Fibroblast of mammary gland (primary cell): ENCODE results near the gene GM2A.

Experiments
- DNase-seq: peaks from one replicate; pipeline ENCODE4 v3.0.0-alpha.2; 2010; ENCODE audit warnings: low read depth
- H3K4me3 ChIP-seq: 2 replicates; pipeline ENCODE4 v1.5.1; 2011; ENCODE audit warnings: low read depth, mild to moderate bottlenecking, low read length, moderate library complexity; ENCODE audit not compliant: control insufficient read depth
- CTCF ChIP-seq: conservative IDR thresholded peaks from 2 replicates; pipeline ENCODE4 v1.5.1; 2011; ENCODE audit warnings: low read depth, low read length, inconsistent platforms; ENCODE audit not compliant: control insufficient read depth, insufficient read depth

Gene GM2A

DNA sequence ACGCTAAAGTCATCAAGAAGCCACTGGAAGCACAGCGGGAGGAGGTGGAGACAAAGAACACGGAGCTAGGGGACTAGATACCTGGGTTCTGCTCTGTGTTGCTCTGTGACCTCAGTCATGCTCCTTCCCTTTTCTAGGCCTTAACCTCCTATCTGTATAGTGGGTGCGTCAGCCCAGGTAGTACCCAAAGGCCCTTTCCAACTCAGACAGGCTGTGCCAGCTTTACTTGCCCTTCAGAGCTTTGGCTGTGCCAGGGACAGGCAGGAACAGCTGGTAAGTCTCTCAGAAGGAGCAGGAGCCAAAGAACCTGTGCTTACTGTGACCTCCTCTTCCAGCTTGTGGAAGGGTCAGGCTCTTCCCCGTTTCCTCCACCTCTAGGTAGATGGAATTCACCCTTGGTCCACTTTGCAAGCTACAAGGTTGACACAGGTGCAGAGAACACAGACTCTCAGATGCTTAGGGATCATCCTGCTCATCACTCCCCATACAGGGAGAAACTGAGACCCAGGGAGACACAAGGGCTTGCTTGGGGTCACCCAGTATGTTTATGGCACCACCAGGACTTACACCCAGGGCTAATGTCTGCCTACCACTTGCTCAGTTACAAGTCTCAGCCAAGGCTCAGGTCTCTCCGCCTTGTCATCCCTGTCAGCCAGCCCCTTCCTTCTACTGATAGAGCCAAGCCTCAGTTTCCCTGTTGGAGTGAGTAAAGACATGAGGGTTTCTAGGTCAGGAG, 30.8 kb upstream of the GM2A start:
- TF ChIP-seq CTCF, result no peak
- DNase-seq, result no peak
- no peak overlapping the region for H3K4me3 ChIP-seq

DNA sequence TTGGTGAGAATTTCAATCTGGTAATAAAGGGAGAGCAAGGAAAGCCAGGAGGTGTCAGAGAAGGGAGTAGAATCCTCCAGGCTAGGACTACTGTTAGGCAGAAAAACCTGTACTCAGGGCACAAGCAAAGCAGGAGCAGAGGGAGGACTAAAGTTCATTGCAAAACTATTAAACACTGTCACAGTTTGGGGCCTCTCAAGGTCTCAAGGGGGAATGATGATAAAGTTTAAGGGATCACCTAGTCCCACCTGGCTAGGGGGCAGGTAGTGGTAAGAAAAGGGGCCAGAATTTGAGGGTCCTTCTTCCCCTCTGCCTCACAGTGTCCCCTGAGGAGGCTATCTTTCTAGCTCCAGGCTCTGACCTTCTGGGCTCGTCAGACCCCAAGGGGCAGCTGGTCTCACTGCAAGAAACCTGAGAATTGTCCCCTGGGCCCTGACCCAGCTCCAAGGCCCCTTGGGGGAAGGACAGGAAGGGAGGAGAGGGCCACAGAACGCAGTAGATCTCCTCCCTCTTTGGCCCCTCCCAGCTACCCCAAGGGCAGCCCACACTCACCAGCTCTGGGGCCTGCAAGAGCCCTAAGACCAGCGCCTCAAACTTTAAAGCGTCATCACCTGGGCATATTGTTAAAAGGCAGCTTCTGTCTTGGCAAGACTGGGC, 30.1 kb upstream of the GM2A start:
- DNase-seq, result no peak

GRCh38 chr5:151223447-151224264, 29.3 kb upstream of the GM2A start, which contains the start of gene CCDC69:
Gene CCDC69 (minus strand): TSS chr5:151224092. CDS start chr5:151223970, 122 bp downstream.
- peak; percentile 16 for TF ChIP-seq CTCF
- H3K4me3 ChIP-seq, result peak within 1 kb of the TSS; percentile 59

More for the DNA sequence above, 30.1 kb upstream of the GM2A start:
- H3K4me3 ChIP-seq, result peak overlapping the region; percentile 59
- TF ChIP-seq CTCF, result no peak

DNA sequence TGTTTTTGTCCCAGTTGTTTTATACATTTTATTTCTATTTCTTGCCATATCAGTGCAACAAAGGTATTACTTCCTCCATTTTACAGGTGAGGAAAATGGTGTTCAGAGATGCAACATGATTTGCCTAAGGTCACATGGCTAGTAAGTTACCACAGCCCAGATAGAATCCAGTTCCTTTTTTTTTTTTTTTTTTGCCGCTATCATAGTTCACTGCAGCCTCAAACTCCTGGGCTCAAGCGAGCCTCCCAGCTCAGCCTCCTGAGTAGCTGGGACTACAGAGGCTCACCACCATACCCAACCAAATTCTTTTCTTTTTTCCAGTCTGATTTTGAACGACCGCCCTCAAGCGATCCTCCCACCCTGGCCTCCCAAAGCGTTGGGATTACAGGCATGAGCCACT, 28.6 kb upstream of the GM2A start:
- no peak for TF ChIP-seq CTCF
- no peak for DNase-seq
- no peak overlapping the region for H3K4me3 ChIP-seq

More at GRCh38 chr5:151223447-151224264, 29.3 kb upstream of the GM2A start, which contains the start of gene CCDC69:
- DNase-seq, result peak; percentile 47

DNA sequence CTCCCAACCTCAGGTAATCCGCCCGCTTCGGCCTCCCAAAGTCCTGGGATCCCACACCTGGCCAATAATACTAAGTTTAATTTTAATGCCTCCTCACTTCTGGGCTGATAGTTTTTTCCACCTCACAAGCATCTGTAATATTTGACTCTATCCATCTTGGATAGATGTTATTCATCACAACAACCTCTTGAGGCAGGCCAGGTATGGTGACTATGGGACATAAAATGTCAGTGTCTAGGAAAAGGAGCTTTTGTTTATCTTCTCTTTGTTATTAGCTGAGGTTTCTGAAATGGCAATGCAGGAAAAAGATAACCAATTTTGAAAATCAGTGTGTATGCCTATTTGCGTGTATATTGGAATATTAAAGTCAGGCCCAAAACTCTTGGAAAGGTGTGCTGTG, 27.9 kb upstream of the GM2A start:
- no peak overlapping the region for H3K4me3 ChIP-seq
- TF ChIP-seq CTCF, result no peak
- DNase-seq, result no peak

DNA sequence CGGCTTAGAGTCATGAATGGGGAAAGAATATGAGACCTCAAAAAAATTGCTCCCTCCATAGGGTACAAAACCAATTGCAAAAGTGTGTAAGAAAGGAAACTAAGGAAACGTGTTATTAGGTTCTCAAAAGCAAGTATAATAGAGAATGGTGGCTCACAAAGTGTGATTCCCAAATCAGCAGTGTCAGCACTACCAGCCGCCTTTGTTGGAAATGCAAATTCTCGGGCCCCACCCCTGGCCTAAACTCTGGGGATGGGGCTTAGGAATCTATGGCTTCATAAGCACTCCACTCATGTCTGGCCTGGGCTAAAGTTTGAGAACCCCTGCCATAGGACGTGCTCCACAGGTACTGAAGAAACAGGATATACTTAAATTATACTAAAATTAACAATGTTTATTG, 27.5 kb upstream of the GM2A start:
- DNase-seq, result no peak
- no peak overlapping the region for H3K4me3 ChIP-seq
- TF ChIP-seq CTCF, result no peak
